SK-N-SH (cell line): ENCODE measurements around the gene HOXC4. TPM values are rescaled to one million over a fixed set of nuclear protein-coding genes. Genes with fewer than 3 reads are reported as not detected.

Experiments
- CTCF ChIA-PET: fragments of 300-600, 350-600 bp; formaldehyde crosslinking; extraction: SDS; loops from one replicate; lab custom pipeline; 2021; lab: Yijun Ruan, JAX
- POLR2A ChIA-PET: fragments of 350-600 bp; sonication (Branson Sonifier 250); formaldehyde crosslinking; extraction: SDS; loops from one replicate; lab custom pipeline; 2020; ENCODE audit warnings: antibody characterized with exemption, inconsistent platforms; lab: Yijun Ruan, JAX
- DNase-seq: peaks from one replicate; pipeline ENCODE4 v3.0.0; 2012
- H2AFZ ChIP-seq: fragments of 200-600 bp; sonication (generic); 2 replicates; pipeline ENCODE4 v1.8.1; 2016; ENCODE audit warnings: antibody characterized with exemption, mild to moderate bottlenecking, low read depth
- H3F3A ChIP-seq: fragments of 200-600 bp; sonication (generic); replicated peaks from 2 replicates; pipeline ENCODE3; 2016; ENCODE audit warnings: antibody characterized with exemption, mild to moderate bottlenecking; ENCODE audit not compliant: insufficient read depth
- H3K27ac ChIP-seq, 2 experiments: fragments of 200-500 bp in 1 of 2; fragments of 200-600 bp in 1 of 2; sonication (Bioruptor generic) in 1 of 2; sonication (generic), shearing (Covaris generic) in 1 of 2; 2 replicates each; pipeline versions ENCODE4 v1.5.1 to v1.6.1; 2014 to 2016; ENCODE audit warnings: low read depth in 2 of 2, inconsistent platforms in 1 of 2, low read length in 1 of 2, mild to moderate bottlenecking in 1 of 2, mixed read lengths in 1 of 2
- H3K27me3 ChIP-seq: fragments of 200-600 bp; sonication (generic), shearing (Covaris generic); 2 replicates; pipeline ENCODE4 v1.6.1; 2016; ENCODE audit warnings: mixed run types; ENCODE audit not compliant: insufficient read depth
- H3K36me3 ChIP-seq, 2 experiments: fragments of 200-500 bp in 1 of 2; fragments of 200-600 bp in 1 of 2; sonication (Bioruptor generic) in 1 of 2; sonication (generic) in 1 of 2; replicated peaks in 1 of 2; 2 replicates each; pipeline versions ENCODE3 to v1.5.1; 2014 to 2016; ENCODE audit warnings: low read length in 1 of 2, mild to moderate bottlenecking in 1 of 2; ENCODE audit not compliant: insufficient read depth in 2 of 2, control insufficient read depth in 1 of 2
- H3K4me1 ChIP-seq, 2 experiments: fragments of 200-500 bp in 1 of 2; fragments of 200-600 bp in 1 of 2; sonication (Bioruptor generic) in 1 of 2; sonication (generic), shearing (Covaris generic) in 1 of 2; 2 replicates each; pipeline versions ENCODE4 v1.5.1 to v1.6.1; 2014 to 2016; ENCODE audit warnings: low read depth in 1 of 2, low read length in 1 of 2, mixed run types in 1 of 2; ENCODE audit not compliant: insufficient read depth in 2 of 2, control insufficient read depth in 1 of 2
- H3K4me2 ChIP-seq: fragments of 200-600 bp; sonication (generic), shearing (Covaris generic); 2 replicates; pipeline ENCODE4 v1.6.1; 2017; ENCODE audit warnings: mixed run types
- H3K4me3 ChIP-seq, 2 experiments: fragments of 200-500 bp in 1 of 2; fragments of 200-600 bp in 1 of 2; sonication (Bioruptor generic) in 1 of 2; sonication (generic), shearing (Covaris generic) in 1 of 2; 2 replicates each; pipeline versions ENCODE4 v1.5.1 to v1.8.1; 2014 to 2016; ENCODE audit warnings: low read depth in 2 of 2, inconsistent platforms in 1 of 2, low read length in 1 of 2, mild to moderate bottlenecking in 1 of 2, mixed read lengths in 1 of 2, moderate library complexity in 1 of 2
- H3K79me2 ChIP-seq: fragments of 200-600 bp; sonication (generic); 2 replicates; pipeline ENCODE4 v1.8.1; 2017; ENCODE audit warnings: mild to moderate bottlenecking; ENCODE audit not compliant: insufficient read depth
- H3K9ac ChIP-seq: fragments of 200-600 bp; sonication (generic); 2 replicates; pipeline ENCODE4 v1.6.1; 2017; ENCODE audit warnings: mixed run types
- H3K9me2 ChIP-seq: fragments of 200-600 bp; sonication (generic); 2 replicates; pipeline ENCODE4 v1.6.1; 2017; ENCODE audit warnings: mixed run types
- H3K9me3 ChIP-seq: fragments of 200-600 bp; sonication (generic); 2 replicates; pipeline ENCODE4 v1.6.1; 2017; ENCODE audit warnings: mixed run types, mild to moderate bottlenecking, moderate library complexity
- H4K20me1 ChIP-seq: fragments of 200-600 bp; sonication (generic); 2 replicates; pipeline ENCODE4 v1.6.1; 2017; ENCODE audit warnings: mild to moderate bottlenecking, mixed run types; ENCODE audit not compliant: insufficient read depth
- FOSL2 ChIP-seq: IDR thresholded peaks from 2 replicates; pipeline ENCODE4 v1.4.0; 2012; ENCODE audit warnings: low read depth, mild to moderate bottlenecking, moderate library complexity, borderline replicate concordance
- NRF1 ChIP-seq: IDR thresholded peaks from 2 replicates; pipeline ENCODE4 v1.6.1; 2012; ENCODE audit warnings: low read depth, mild to moderate bottlenecking, low read length
- RAD21 ChIP-seq: IDR thresholded peaks from 2 replicates; pipeline ENCODE4 v1.6.1; 2012; ENCODE audit warnings: mild to moderate bottlenecking, low read length
- SIN3A ChIP-seq: IDR thresholded peaks from 2 replicates; pipeline ENCODE4 v1.6.1; 2012; ENCODE audit warnings: low read depth, mild to moderate bottlenecking, low read length, moderate library complexity, borderline replicate concordance
- YY1 ChIP-seq: IDR thresholded peaks from 2 replicates; pipeline ENCODE4 v1.4.0; 2012; ENCODE audit warnings: low read depth, mild to moderate bottlenecking
- ZBTB33 ChIP-seq: IDR thresholded peaks from 2 replicates; pipeline ENCODE4 v1.4.0; 2012; ENCODE audit warnings: low read depth, borderline replicate concordance
- WGBS: methylation state at CpG from one replicate; pipeline ENCODE4 v1.1.6; 2017; ENCODE audit warnings: low lambda C conversion rate; 5-methylcytosine and 5-hydroxymethylcytosine counted together
- polyA plus RNA-seq, 3 experiments: library from polyadenylated mRNA; depleted of rRNA; stranded (reverse); fragments of >200 nt; gene quantifications; 2 replicates each; pipeline ENCODE4 v1.2.3, GENCODE V29; 2012

The HOXC4 gene
- polyA plus RNA-seq, 1 of the 3 experiments (the other 2 are of a cell fraction) = 3.7 TPM

GRCh38 chr12:54033106-54033979 is 20.3 kb upstream of the HOXC4 start:
- H3K79me2 ChIP-seq = no peaks in the 10 kb centered on the region
- peak; percentile 84 for DNase-seq
- H3K4me3 ChIP-seq = peak overlapping the region; percentile 52 to 60
- peaks cover 0 to 44% of the 10 kb centered on the region in 2 experiments; a peak in 1 of 4 replicates for H3K4me1 ChIP-seq
- TF ChIP-seq RAD21 (no peak), NRF1 (peak; percentile 25; the same call in 1 of the 2 replicates), YY1 (peak; percentile 84)
- H3K27ac ChIP-seq = peak overlapping the region in 1 of 2 experiments; percentile 93; a peak in 3 of 4 replicates
- no peaks in the 10 kb centered on the region for H3K27me3 ChIP-seq
- ChIA-PET CTCF (interaction anchor here (0.7 to 23.2 kb wide), 34 partner anchors 8 to 355 kb away, joined by 3 to 548 read pairs (median 6); partner anchors contain the start of genes HOXC10, HOXC4, HOXC8 and HOXC9), POLR2A (interaction anchor here (0.5 to 2.2 kb wide), 11 partner anchors 16 to 247 kb away, joined by 3 to 18 read pairs (median 4); partner anchors contain the start of genes CBX5, HNRNPA1 and HOXC4)
- peaks cover 8% of the 10 kb centered on the region for H3F3A ChIP-seq
- H2AFZ ChIP-seq = peak overlapping the region; percentile 81
- H3K9me3 ChIP-seq = no peaks in the 10 kb centered on the region
- H4K20me1 ChIP-seq = no peaks in the 10 kb centered on the region
- 9% methylated on average over 42 of the region's 61 CpGs for WGBS
- H3K36me3 ChIP-seq = no peaks in the 10 kb centered on the region
- peak overlapping the region; percentile 74 for H3K4me2 ChIP-seq
- peak overlapping the region; percentile 55; the same call in 1 of the 2 replicates for H3K9ac ChIP-seq
- no peaks in the 10 kb centered on the region for H3K9me2 ChIP-seq

GRCh38 chr12:54033980-54034784 is 19.5 kb upstream of the HOXC4 start:
- H3K9me2 ChIP-seq = no peaks in the 10 kb centered on the region
- CTCF ChIA-PET = interaction anchor here (0.8 to 23.2 kb wide), 11 partner anchors 10 to 336 kb away, joined by 3 to 548 read pairs (median 42); partner anchors contain the start of genes HOXC10, HOXC4, HOXC8 and SMUG1
- DNase-seq = peak; percentile 83
- POLR2A ChIA-PET = interaction anchor here (3.4 kb wide), 1 partner anchor 19 kb away, joined by 25 read pairs; the partner anchor contains the start of gene HOXC4
- WGBS = 83% methylated on average over 40 of the region's 57 CpGs
- H3K4me2 ChIP-seq = peak overlapping the region; percentile 74
- peaks cover 8% of the 10 kb centered on the region for H3F3A ChIP-seq
- H3K27me3 ChIP-seq = no peaks in the 10 kb centered on the region
- peak overlapping the region; percentile 52 to 60; a peak in 3 of 4 replicates for H3K4me3 ChIP-seq
- peak overlapping the region in 1 of 2 experiments; percentile 93; a peak in 1 of 4 replicates for H3K27ac ChIP-seq
- no peak for TF ChIP-seq FOSL2
- TF ChIP-seq SIN3A = 0 out of 2 replicates have a peak, but pooled peaks have one; percentile 20
- TF ChIP-seq ZBTB33 = no peak
- TF ChIP-seq, all 33 proteins: peak for 1
- H2AFZ ChIP-seq = peak overlapping the region; percentile 81; the same call in 1 of the 2 replicates
- no peaks in the 10 kb centered on the region for H4K20me1 ChIP-seq
- H3K9me3 ChIP-seq = no peaks in the 10 kb centered on the region
- H3K36me3 ChIP-seq = no peaks in the 10 kb centered on the region
- H3K9ac ChIP-seq = peak overlapping the region; percentile 55; the same call in 1 of the 2 replicates
- H3K4me1 ChIP-seq = peaks cover 0 to 50% of the 10 kb centered on the region in 2 experiments; a peak in 1 of 4 replicates
- H3K79me2 ChIP-seq = no peaks in the 10 kb centered on the region
